A673 (cell line): ENCODE results near the gene RANBP3.
"Not testable (repeated sequence)": the region's sequence is repeated elsewhere in the genome, so short reads cannot be mapped to it uniquely, and the experiment has no call there.

Experiments
- CTCF ChIP-seq: fragments of 300-800, 200-600 bp; sonication (generic); conservative IDR thresholded peaks from 2 replicates; pipeline ENCODE4 v1.5.1; 2017; ENCODE audit warnings: low read depth, mild to moderate bottlenecking, antibody characterized with exemption, low read length, moderate library complexity, mixed read lengths
- EZH2 ChIP-seq: fragments of 200-600 bp; sonication (generic); IDR thresholded peaks from 2 replicates; pipeline ENCODE4 v1.6.1; 2017; ENCODE audit warnings: borderline replicate concordance, low read depth, mild to moderate bottlenecking, mixed read lengths, antibody characterized with exemption, low read length; ENCODE audit not compliant: poor library complexity, severe bottlenecking

GRCh38 chr19:6024756-6025155 lies 46.8 kb upstream of the RANBP3 start:
- TF ChIP-seq CTCF, EZH2: not testable (repeated sequence)
